GM19372 (cell line): ENCODE measurements around the gene IRS1.

ENCODE experiments used
- ATAC-seq: cut with Tn5 transposase; IDR thresholded peaks from one replicate; pipeline ENCODE4 v1.9.1; 2021; ENCODE audit warnings: mild to moderate bottlenecking, low read depth, moderate library complexity; ENCODE audit not compliant: unreplicated experiment

IRS1 gene

DNA sequence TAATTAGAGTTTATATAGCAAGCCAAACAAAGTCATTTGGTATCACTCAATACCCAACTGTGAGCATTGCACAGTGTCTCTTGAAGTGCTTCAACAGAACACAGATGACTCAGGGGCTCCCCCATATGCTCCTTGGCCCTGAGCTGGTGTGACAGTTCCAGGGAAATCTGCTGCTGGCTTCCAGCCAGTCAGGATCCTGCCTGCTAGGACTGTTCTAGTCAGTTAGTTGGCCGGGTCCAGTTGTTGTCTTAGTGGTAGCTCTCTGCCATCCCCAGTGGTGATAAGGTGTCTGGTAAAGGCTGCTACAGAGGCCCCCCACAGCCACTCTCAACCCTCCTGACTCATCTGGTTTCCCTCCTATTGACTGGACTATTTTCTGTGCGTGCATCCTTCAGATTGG is 100.3 kb downstream of the IRS1 start:
- no peak for ATAC-seq

DNA sequence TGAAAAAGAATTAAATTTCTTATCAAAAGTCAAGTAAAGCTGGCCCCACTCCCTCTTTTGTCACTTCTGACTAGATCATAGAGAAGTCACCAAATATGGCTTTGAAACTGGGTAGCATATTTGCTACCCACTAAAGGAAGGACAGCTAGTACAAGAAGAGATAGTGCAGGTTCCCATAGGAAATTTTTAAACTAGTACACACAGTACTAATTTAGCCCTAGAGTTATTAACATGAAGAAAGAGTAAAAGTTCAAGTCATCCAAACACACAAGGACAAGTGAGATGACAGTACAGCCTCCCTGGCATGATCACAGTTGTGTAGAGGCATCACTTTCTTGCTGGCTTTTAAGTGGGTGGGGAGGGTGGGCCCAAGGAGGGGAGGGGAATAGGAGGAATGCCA is 100.9 kb downstream of the IRS1 start:
- ATAC-seq: no peak

- no peak for ATAC-seq
Observed at GRCh38 chr2:226694586-226695284, 104.9 kb downstream of the IRS1 start.

GRCh38 chr2:226694149-226694548 is 105.5 kb downstream of the IRS1 start:
- no peak for ATAC-seq

DNA sequence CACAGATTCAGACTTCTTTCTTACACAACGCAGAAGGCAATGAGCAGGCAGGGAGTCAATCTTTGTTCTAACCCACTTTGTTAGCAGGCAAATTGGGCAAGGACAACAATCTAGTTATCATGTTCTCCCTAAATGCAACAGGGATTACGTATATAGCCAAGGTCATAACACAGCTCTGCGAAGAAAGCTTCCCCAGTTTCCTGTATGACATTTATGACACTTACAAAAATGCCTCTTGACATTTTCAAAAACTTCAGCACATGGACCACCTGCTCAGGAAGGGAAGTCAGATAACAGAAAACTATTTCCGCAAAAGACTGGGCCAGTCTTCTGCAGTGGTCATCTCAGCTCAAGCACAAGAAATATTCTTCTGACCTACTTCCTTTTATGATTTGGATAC is 106.1 kb downstream of the IRS1 start:
- ATAC-seq: no peak

GRCh38 chr2:226692521-226693126 is 107.0 kb downstream of the IRS1 start:
- no peak for ATAC-seq

DNA sequence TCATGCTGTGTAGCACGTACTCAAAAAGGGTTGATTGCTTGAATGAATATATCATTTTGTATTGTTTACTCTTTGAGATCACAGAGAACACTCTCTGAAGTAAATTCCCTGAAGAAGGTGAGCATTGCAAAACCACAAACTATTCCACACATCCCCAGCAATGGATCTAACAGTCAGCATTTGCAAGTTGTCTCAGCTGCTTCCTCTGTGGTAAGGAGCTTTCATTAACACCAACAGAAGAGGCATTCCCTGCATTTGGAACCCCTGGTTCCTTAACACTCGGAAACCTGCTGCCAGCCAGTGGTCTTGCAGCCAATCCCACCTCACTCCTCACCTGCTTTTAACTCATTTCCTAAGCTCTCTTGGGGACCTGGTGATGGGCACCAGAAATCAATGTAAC is 108.4 kb downstream of the IRS1 start:
- no peak for ATAC-seq

DNA sequence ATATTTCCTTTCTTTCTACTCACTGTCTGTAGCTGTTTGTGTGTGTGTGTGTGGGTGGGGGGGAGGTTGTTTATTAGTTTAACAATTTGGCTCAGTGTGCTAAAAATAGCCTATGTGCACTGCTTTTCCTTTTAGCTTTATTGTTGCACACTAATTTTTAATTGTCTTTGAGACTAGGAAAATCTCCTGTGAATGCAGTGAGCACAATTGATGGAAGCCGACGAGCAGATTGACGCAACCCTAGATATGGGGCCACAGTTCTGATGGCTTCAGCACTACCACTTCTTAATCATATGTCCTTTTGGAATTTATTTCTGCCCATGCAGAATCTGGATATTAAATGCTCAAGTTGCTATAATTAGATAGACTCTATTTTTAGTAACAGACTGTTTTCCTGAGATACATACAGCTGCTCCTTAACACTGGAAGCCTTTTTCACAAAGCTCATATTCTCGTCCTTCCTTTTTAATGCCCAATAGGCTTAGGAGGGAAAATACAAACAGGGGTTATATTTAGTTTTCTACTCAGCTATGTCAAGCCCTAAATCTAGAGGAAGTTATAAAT is 109.1 kb downstream of the IRS1 start:
- ATAC-seq: no peak

- ATAC-seq: no peak
Observed at GRCh38 chr2:226687641-226688253, 111.9 kb downstream of the IRS1 start.

DNA sequence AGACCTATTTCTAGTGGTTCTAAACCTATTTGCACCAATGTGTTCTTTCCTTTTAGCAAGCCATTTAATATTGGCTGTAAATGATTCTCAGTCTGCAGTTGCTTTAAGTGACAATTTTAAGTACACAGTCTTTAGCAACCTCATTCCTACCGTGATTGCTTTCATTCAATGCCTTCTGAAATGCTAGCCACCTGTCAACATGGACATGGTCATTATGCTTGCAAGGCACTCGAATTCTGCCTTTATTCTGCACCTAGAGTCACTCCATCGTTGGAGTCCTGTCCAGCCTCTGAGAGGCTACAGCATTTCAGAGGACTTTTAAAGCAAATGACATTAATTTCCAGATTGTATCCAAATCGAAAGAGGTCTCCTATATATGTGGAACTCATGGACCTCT is 115.1 kb downstream of the IRS1 start:
- no peak for ATAC-seq

DNA sequence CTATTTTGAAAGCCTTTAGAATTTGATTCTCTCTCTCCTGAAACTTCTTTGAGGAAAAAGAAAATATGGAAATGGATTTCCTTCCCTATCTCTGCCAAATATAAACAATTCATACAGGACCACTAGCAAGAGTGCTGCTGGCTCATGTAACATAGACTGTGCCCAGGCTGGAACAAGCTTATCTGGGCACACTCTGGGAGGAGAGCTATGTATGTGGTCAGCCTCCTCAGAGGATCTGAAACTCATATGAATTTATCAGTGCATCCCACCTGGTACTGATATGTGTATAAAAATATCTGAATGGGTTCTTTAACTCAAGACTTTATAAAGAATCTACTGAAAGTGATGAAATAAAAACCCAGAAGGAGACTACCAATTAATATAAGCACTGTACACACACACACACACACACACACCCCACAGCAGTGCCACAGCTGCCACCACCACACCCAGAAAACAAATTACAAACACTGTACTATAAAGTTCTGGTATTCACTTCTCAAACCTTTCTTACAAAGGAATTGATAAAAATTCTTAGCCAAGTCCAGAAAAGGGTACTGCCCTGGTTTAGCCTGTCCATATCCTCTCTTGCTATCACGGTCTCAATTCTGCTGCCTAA is 115.6 kb downstream of the IRS1 start:
- no peak for ATAC-seq

DNA sequence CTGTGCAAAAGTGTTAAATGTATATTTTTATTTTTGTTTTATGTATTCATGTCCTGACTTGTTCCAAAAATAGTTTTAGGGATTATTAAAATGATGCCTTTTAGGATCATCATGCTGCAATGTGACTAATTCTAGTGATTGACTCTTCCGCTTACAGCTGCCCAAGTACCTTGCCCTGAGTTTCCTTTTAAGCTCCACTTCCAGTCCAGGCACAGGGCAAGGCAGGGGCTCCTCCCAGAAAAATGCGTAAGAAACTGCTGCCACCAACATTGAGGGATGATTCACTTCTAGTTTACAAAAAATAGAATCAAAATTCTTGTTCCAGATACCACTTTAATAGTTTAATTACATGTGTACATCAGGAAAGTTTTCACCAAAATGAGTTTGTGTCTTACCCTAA is 116.4 kb downstream of the IRS1 start:
- no peak for ATAC-seq
